HCT116 (cell line): ENCODE results near the gene RNF113A.

Experiments used
- CBX3 ChIP-seq: IDR thresholded peaks from 2 replicates; pipeline ENCODE4 v1.6.1; 2012; ENCODE audit warnings: low read depth
- CEBPB ChIP-seq: IDR thresholded peaks from 2 replicates; pipeline ENCODE4 v1.6.1; 2012; ENCODE audit warnings: low read depth
- EGR1 ChIP-seq: IDR thresholded peaks from 2 replicates; pipeline ENCODE4 v1.6.1; 2012; ENCODE audit warnings: low read depth
- EZH2 ChIP-seq: fragments of 200-600 bp; sonication (generic); IDR thresholded peaks from 2 replicates; pipeline ENCODE4 v1.6.1; 2017; ENCODE audit warnings: antibody characterized with exemption, mixed run types
- EZH2phosphoT487 ChIP-seq: fragments of 200-600 bp; IDR thresholded peaks from 2 replicates; pipeline ENCODE4 v1.6.1; 2018; ENCODE audit warnings: antibody characterized with exemption, borderline replicate concordance
- POLR2A ChIP-seq: IDR thresholded peaks from 2 replicates; pipeline ENCODE4 v1.7.0; 2011; ENCODE audit warnings: borderline replicate concordance; ENCODE audit not compliant: insufficient read depth, insufficient read length; ENCODE audit errors: extremely low read depth
- POLR2AphosphoS5 ChIP-seq: IDR thresholded peaks from 2 replicates; pipeline ENCODE4 v1.6.1; 2011; ENCODE audit warnings: mild to moderate bottlenecking, low read depth, low read length, moderate library complexity
- SP1 ChIP-seq: IDR thresholded peaks from 2 replicates; pipeline ENCODE4 v1.6.1; 2012; ENCODE audit warnings: low read depth
- SRF ChIP-seq: IDR thresholded peaks from 2 replicates; pipeline ENCODE4 v1.6.1; 2012; ENCODE audit warnings: low read depth
- YY1 ChIP-seq: IDR thresholded peaks from 2 replicates; pipeline ENCODE4 v1.6.1; 2011; ENCODE audit warnings: low read length, low read depth, moderate library complexity, mild to moderate bottlenecking; ENCODE audit not compliant: insufficient replicate concordance; ENCODE audit errors: extremely low read depth
- ZFX ChIP-seq: fragments of 450-650 bp; IDR thresholded peaks from 2 replicates; pipeline ENCODE4 v1.6.1; 2017
- TF ChIP-seq, protein P1 (sequence below), 3 experiments: fragments of 200-600 bp in 1 of 3; sonication (generic) in 1 of 3; IDR thresholded peaks in 2 of 3; conservative IDR thresholded peaks in 1 of 3; 2 replicates each; pipeline ENCODE4 v1.5.1; 2012 to 2017; ENCODE audit warnings: low read depth in 2 of 3, low read length in 2 of 3, antibody characterized with exemption in 1 of 3, borderline replicate concordance in 1 of 3, control low read depth in 1 of 3, mild to moderate bottlenecking in 1 of 3, mixed read lengths in 1 of 3, mixed run types in 1 of 3, moderate library complexity in 1 of 3; ENCODE audit not compliant: insufficient read depth in 1 of 3
- TF ChIP-seq, protein P2 (sequence below): IDR thresholded peaks from 2 replicates; pipeline ENCODE4 v1.6.1; 2012
- TF ChIP-seq, protein P3 (sequence below): IDR thresholded peaks from 2 replicates; pipeline ENCODE4 v1.6.1; 2012

- TF ChIP-seq, protein P1, sequence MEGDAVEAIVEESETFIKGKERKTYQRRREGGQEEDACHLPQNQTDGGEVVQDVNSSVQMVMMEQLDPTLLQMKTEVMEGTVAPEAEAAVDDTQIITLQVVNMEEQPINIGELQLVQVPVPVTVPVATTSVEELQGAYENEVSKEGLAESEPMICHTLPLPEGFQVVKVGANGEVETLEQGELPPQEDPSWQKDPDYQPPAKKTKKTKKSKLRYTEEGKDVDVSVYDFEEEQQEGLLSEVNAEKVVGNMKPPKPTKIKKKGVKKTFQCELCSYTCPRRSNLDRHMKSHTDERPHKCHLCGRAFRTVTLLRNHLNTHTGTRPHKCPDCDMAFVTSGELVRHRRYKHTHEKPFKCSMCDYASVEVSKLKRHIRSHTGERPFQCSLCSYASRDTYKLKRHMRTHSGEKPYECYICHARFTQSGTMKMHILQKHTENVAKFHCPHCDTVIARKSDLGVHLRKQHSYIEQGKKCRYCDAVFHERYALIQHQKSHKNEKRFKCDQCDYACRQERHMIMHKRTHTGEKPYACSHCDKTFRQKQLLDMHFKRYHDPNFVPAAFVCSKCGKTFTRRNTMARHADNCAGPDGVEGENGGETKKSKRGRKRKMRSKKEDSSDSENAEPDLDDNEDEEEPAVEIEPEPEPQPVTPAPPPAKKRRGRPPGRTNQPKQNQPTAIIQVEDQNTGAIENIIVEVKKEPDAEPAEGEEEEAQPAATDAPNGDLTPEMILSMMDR (IDR thresholded peaks at IDR 0.05 in 2 of 3, conservative IDR thresholded peaks at IDR 0.05 in 1 of 3; ENCODE audit: borderline replicate concordance in 1 of 3, insufficient read depth in 1 of 3, low read depth in 2 of 3, low read length in 2 of 3): no peak
- TF ChIP-seq, protein P2, sequence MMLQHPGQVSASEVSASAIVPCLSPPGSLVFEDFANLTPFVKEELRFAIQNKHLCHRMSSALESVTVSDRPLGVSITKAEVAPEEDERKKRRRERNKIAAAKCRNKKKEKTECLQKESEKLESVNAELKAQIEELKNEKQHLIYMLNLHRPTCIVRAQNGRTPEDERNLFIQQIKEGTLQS: no peak
- TF ChIP-seq, protein P3, sequence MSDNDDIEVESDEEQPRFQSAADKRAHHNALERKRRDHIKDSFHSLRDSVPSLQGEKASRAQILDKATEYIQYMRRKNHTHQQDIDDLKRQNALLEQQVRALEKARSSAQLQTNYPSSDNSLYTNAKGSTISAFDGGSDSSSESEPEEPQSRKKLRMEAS: no peak
- TF ChIP-seq SRF: no peak
- no peak for TF ChIP-seq CBX3
- no peak for TF ChIP-seq EZH2
- no peak for TF ChIP-seq POLR2A
- TF ChIP-seq EZH2phosphoT487: no peak
- TF ChIP-seq YY1: no peak
- TF ChIP-seq SP1: no peak
- TF ChIP-seq CEBPB: no peak
- no peak for TF ChIP-seq EGR1
- no peak for TF ChIP-seq POLR2AphosphoS5
- no peak for TF ChIP-seq ZFX
These were observed 18.1 kb downstream of the RNF113A start for GRCh38 chrX:119853444-119853843.
